Right lobe of liver (tissue), 4 donors: ENCODE data around the gene BCAR3.

Experiments used
- POLR2A ChIP-seq: fragments of 450-650 bp; IDR thresholded peaks from one replicate; pipeline ENCODE4 v1.6.1; 2017; ENCODE audit warnings: antibody characterized with exemption, mild to moderate bottlenecking
- TF ChIP-seq, protein P1 (sequence below), 4 donors: fragments of 200-600 bp in 3 of 4; fragments of 450-650 bp in 1 of 4; IDR thresholded peaks; one replicate each; pipeline versions ENCODE4 v1.5.1 to v1.8.0; 2016 to 2022; ENCODE audit warnings: antibody characterized with exemption in 4 of 4, mild to moderate bottlenecking in 2 of 4
- donor health status: DM: no; HTN: no; CAD: no.
- donor health status: DM: no; HTN: no; CAD: no.
- donor health status: DM: no; HTN: yes; CAD: no.

DNA sequence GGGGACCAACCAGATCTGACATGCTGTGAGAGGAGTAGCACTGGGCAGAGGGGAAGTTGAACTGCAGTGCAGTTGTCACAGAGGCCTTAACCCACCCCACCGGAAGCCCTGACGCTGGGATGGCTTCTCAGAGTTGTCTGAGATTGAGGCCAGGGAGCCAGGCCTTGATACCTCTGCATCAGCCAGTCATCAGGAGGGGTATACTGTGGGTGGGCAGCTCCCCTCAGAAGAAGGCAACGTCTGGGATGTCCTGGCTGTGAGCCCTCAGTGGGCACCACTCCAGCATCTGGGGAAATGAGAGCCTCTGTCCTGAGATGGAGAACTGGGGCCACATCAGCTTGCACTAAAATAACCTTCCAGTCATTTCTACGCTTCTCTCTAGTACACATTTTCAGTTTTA is 47.9 kb upstream of the BCAR3 start:
- no peak for TF ChIP-seq POLR2A
- TF ChIP-seq, protein P1, sequence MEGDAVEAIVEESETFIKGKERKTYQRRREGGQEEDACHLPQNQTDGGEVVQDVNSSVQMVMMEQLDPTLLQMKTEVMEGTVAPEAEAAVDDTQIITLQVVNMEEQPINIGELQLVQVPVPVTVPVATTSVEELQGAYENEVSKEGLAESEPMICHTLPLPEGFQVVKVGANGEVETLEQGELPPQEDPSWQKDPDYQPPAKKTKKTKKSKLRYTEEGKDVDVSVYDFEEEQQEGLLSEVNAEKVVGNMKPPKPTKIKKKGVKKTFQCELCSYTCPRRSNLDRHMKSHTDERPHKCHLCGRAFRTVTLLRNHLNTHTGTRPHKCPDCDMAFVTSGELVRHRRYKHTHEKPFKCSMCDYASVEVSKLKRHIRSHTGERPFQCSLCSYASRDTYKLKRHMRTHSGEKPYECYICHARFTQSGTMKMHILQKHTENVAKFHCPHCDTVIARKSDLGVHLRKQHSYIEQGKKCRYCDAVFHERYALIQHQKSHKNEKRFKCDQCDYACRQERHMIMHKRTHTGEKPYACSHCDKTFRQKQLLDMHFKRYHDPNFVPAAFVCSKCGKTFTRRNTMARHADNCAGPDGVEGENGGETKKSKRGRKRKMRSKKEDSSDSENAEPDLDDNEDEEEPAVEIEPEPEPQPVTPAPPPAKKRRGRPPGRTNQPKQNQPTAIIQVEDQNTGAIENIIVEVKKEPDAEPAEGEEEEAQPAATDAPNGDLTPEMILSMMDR (IDR thresholded peaks at IDR 0.05) = no peak
